ENCODE results near the gene NACC1.
"Not testable (repeated sequence)": the region's sequence is repeated elsewhere in the genome, so short reads cannot be mapped to it uniquely, and the experiment has no call there.

Gene NACC1

GRCh38 chr19:13166151-13166550 is 48.1 kb downstream of the NACC1 start:
- DNase-seq = not testable (repeated sequence)

- no peak for DNase-seq
Measured at GRCh38 chr19:13169769-13170168, 51.7 kb downstream of the NACC1 start.

GRCh38 chr19:13171146-13171545 is 53.1 kb downstream of the NACC1 start:
- no peak for DNase-seq

- no peak for DNase-seq
Measured at GRCh38 chr19:13172346-13173138, 54.5 kb downstream of the NACC1 start.

- DNase-seq = no peak
Measured at GRCh38 chr19:13173139-13173737, 55.2 kb downstream of the NACC1 start.

- DNase-seq = no peak
Measured at GRCh38 chr19:13176345-13176744, 58.3 kb downstream of the NACC1 start.

GRCh38 chr19:13177584-13177983 is 59.5 kb downstream of the NACC1 start:
- not testable (repeated sequence) for DNase-seq

- DNase-seq = not testable (repeated sequence)
Measured at GRCh38 chr19:13178291-13178690, 60.2 kb downstream of the NACC1 start.

- DNase-seq = peak; percentile 54
Measured at GRCh38 chr19:13181747-13182388, 63.8 kb downstream of the NACC1 start.

GRCh38 chr19:13184926-13185325 is 66.9 kb downstream of the NACC1 start:
- DNase-seq = not testable (repeated sequence)

GRCh38 chr19:13185763-13186657 is 67.9 kb downstream of the NACC1 start:
- not testable (repeated sequence) for DNase-seq

- not testable (repeated sequence) for DNase-seq
Measured at GRCh38 chr19:13186688-13187087, 68.6 kb downstream of the NACC1 start.

- no peak for DNase-seq
Measured at GRCh38 chr19:13187419-13187818, 69.4 kb downstream of the NACC1 start.

GRCh38 chr19:13189600-13189999 is 71.5 kb downstream of the NACC1 start:
- DNase-seq = no peak
